ENCODE data around the gene RTN4RL1.

DNA sequence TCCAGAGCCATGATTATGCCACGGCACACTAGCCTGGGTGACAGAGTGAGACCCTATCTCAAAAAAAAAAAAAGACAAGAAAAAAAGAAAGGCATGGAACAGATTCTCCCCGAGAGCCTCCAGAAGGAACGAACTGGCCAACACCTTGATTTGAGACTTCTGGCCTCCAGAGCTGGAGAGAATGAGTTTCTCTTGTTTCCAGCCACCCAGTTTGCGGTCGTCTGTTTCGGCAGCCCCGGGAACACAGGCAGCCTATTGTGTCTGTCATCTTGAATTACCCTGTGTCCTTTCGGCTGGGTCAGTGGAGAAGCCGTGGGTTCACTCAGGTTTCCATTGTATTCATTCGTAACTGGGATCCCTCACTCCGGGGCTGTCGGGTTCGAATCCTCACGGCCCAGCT, 111.4 kb downstream of the RTN4RL1 start:
- TF ChIP-seq, protein P1, sequence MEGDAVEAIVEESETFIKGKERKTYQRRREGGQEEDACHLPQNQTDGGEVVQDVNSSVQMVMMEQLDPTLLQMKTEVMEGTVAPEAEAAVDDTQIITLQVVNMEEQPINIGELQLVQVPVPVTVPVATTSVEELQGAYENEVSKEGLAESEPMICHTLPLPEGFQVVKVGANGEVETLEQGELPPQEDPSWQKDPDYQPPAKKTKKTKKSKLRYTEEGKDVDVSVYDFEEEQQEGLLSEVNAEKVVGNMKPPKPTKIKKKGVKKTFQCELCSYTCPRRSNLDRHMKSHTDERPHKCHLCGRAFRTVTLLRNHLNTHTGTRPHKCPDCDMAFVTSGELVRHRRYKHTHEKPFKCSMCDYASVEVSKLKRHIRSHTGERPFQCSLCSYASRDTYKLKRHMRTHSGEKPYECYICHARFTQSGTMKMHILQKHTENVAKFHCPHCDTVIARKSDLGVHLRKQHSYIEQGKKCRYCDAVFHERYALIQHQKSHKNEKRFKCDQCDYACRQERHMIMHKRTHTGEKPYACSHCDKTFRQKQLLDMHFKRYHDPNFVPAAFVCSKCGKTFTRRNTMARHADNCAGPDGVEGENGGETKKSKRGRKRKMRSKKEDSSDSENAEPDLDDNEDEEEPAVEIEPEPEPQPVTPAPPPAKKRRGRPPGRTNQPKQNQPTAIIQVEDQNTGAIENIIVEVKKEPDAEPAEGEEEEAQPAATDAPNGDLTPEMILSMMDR (IDR thresholded peaks at IDR 0.05; ENCODE audit: insufficient read depth, low read depth, low read length) = no peak
- TF ChIP-seq EZH2 (IDR thresholded peaks at IDR 0.05; ENCODE audit: insufficient read depth, low read length) = no peak

Measured in astrocyte (in vitro differentiated cells and primary cell).